ENCODE data around the gene PRPF40A. TPM values are rescaled to one million over a fixed set of nuclear protein-coding genes. Genes with fewer than 3 reads are reported as not detected.
A peak's percentile ranks its signal among the peaks of the same experiment; 100 is the strongest.

Gene PRPF40A
- total and polyA plus RNA-seq, 9 of the 15 experiments (the other 6 are each of a cell fraction or from before 2014, with no cell fraction given), result 168 to 304 (median 264) TPM

- ChIA-PET POLR2A (no interaction called here), CTCF (ENCODE audit: low intra/inter-chr PET ratio) (no interaction called here)
- TF ChIP-seq ZNF449 (CRISPR knock-in tag; IDR thresholded peaks at IDR 0.05), result no peak
- TF ChIP-seq COPS2 (conservative IDR thresholded peaks at IDR 0.05), result no peak
- TF ChIP-seq TCF7L2 (IDR thresholded peaks at IDR 0.05; ENCODE audit: low read depth, low read length), result no peak
- TF ChIP-seq SMARCA4 (IDR thresholded peaks at IDR 0.05), result no peak
- TF ChIP-seq C11orf30 (IDR thresholded peaks at IDR 0.05; ENCODE audit: low read depth), result peak; percentile 64
- TF ChIP-seq PYGO2 (tag; IDR thresholded peaks at IDR 0.05), result no peak
- peak; percentile 78 for TF ChIP-seq ZNF316 (IDR thresholded peaks at IDR 0.05)
- TF ChIP-seq MAFG (tag; conservative IDR thresholded peaks at IDR 0.05), result peak; percentile 43; the same call in 1 of the 2 replicates
- no peak for TF ChIP-seq TSC22D4 (tag; IDR thresholded peaks at IDR 0.05)
- no peak for TF ChIP-seq MAZ (CRISPR knock-in tag; conservative IDR thresholded peaks at IDR 0.05 in 1 of 2, IDR thresholded peaks at IDR 0.05 in 1 of 2)
- TF ChIP-seq GTF2F1 (IDR thresholded peaks at IDR 0.05; ENCODE audit: low read depth, low read length), result no peak
- no peak for FAIRE-seq
- Histone ChIP-seq H3K79me2 (ENCODE audit: control insufficient read depth, insufficient read depth, low read length) (peaks cover 71% of the 10 kb centered on the region), H3K27me3 (ENCODE audit: control insufficient read depth in 2 of 2, insufficient read depth in 2 of 2, low read length in 2 of 2) (no peaks in the 10 kb centered on the region), H3K4me3 (no peak overlapping the region), H4K20me1 (replicated peaks; ENCODE audit: control insufficient read depth, insufficient read depth, low read length) (no peaks in the 10 kb centered on the region), H3K4me1 (replicated peaks in 1 of 2; ENCODE audit: control insufficient read depth in 2 of 2, insufficient read depth in 2 of 2, low read length in 2 of 2) (no peaks in the 10 kb centered on the region), H3K36me3 (ENCODE audit: control insufficient read depth, insufficient read depth, low read length) (peaks cover 78% of the 10 kb centered on the region), H3K4me2 (ENCODE audit: insufficient read depth, low read length) (no peak overlapping the region), H3K9me3 (replicated peaks; ENCODE audit: control insufficient read depth, insufficient read depth, low read depth, low read length) (no peaks in the 10 kb centered on the region), H3K9me1 (ENCODE audit: control insufficient read depth, insufficient read depth, low read length) (no peaks in the 10 kb centered on the region), H2AFZ (ENCODE audit: low read depth, low read length) (no peak overlapping the region), H3K27ac (ENCODE audit: extremely low read depth, low read depth, low read length) (no peak overlapping the region), H3K9ac (ENCODE audit: insufficient read depth in 1 of 2, low read depth in 2 of 2, low read length in 2 of 2) (no peak overlapping the region)
- ATAC-seq, result no peak
- intact Hi-C loops (cut with micrococcal nuclease) (no loop called here), in situ Hi-C loops (cut with MboI) (no loop called here)
- DNase-seq (ENCODE audit: extremely low read depth in 1 of 4, low spot score in 3 of 4), result no peak
- no TSS peak for BruUV-seq (replicated peaks)
Observed at GRCh38 chr2:152686321-152686720, 30.9 kb downstream of the PRPF40A start.
